Measurements from ENCODE around the gene THSD4.

THSD4 gene

GRCh38 chr15:71071529-71071928, 43.7 kb upstream of the THSD4 start:
- TF ChIP-seq, protein P1, sequence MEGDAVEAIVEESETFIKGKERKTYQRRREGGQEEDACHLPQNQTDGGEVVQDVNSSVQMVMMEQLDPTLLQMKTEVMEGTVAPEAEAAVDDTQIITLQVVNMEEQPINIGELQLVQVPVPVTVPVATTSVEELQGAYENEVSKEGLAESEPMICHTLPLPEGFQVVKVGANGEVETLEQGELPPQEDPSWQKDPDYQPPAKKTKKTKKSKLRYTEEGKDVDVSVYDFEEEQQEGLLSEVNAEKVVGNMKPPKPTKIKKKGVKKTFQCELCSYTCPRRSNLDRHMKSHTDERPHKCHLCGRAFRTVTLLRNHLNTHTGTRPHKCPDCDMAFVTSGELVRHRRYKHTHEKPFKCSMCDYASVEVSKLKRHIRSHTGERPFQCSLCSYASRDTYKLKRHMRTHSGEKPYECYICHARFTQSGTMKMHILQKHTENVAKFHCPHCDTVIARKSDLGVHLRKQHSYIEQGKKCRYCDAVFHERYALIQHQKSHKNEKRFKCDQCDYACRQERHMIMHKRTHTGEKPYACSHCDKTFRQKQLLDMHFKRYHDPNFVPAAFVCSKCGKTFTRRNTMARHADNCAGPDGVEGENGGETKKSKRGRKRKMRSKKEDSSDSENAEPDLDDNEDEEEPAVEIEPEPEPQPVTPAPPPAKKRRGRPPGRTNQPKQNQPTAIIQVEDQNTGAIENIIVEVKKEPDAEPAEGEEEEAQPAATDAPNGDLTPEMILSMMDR (IDR thresholded peaks at IDR 0.05; ENCODE audit: low read depth, low read length, poor library complexity, severe bottlenecking): no peak
- TF ChIP-seq EZH2phosphoT487 (IDR thresholded peaks at IDR 0.05; ENCODE audit: borderline replicate concordance, low read length): no peak
- no peaks in the 10 kb centered on the region for H3K9me3 ChIP-seq (ENCODE audit: control insufficient read depth, insufficient read depth, low read length)
- no peaks in the 10 kb centered on the region for H3K27me3 ChIP-seq (ENCODE audit: control insufficient read depth, low read length)
- no peaks in the 10 kb centered on the region for H3K36me3 ChIP-seq (ENCODE audit: control insufficient read depth, low read length)
- no peaks in the 10 kb centered on the region for H4K20me1 ChIP-seq (ENCODE audit: control insufficient read depth, insufficient read depth, low read depth, low read length)
- H3K9me2 ChIP-seq (replicated peaks; ENCODE audit: control insufficient read depth, low read length): no peaks in the 10 kb centered on the region
- H3K4me1 ChIP-seq (ENCODE audit: control insufficient read depth, low read length): no peaks in the 10 kb centered on the region
- H3K27ac ChIP-seq (ENCODE audit: low read depth, low read length): no peak overlapping the region
- H3K79me2 ChIP-seq (ENCODE audit: control insufficient read depth, low read length): no peaks in the 10 kb centered on the region
- H3K4me2 ChIP-seq (ENCODE audit: low read length): no peak overlapping the region
- no peaks in the 10 kb centered on the region for H3F3A ChIP-seq (ENCODE audit: control insufficient read depth, insufficient read depth)
- H3K4me3 ChIP-seq (ENCODE audit: low read length): no peak overlapping the region

DNA sequence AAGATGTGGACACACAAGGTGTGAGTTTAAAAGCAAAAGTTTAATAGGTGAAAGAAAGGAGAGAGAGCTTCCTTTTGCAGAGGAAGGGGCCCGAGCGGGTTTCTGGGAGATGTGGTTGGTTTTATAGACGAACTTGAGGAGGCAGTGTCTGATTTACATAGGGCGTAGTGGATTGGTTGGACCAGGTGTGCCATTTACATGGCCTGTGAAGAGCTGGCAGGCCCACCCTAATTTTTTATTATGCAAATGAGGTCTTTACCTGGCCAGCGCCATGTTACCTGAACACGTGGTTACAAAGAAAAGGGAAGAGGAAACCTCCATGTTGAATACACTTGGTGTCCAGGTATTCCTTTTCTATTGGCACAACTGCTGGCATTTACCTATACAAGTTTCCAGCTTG, 42.8 kb upstream of the THSD4 start:
- H3K79me2 ChIP-seq (ENCODE audit: control insufficient read depth, low read length): no peaks in the 10 kb centered on the region
- H3K27ac ChIP-seq (ENCODE audit: low read depth, low read length): no peak overlapping the region
- TF ChIP-seq, protein P1 (IDR thresholded peaks at IDR 0.05; ENCODE audit: low read depth, low read length, poor library complexity, severe bottlenecking): no peak
- TF ChIP-seq EZH2phosphoT487 (IDR thresholded peaks at IDR 0.05; ENCODE audit: borderline replicate concordance, low read length): no peak
- H3K4me3 ChIP-seq (ENCODE audit: low read length): no peak overlapping the region
- H4K20me1 ChIP-seq (ENCODE audit: control insufficient read depth, insufficient read depth, low read depth, low read length): no peaks in the 10 kb centered on the region
- H3K9me2 ChIP-seq (replicated peaks; ENCODE audit: control insufficient read depth, low read length): no peaks in the 10 kb centered on the region
- no peaks in the 10 kb centered on the region for H3K27me3 ChIP-seq (ENCODE audit: control insufficient read depth, low read length)
- H3K36me3 ChIP-seq (ENCODE audit: control insufficient read depth, low read length): no peaks in the 10 kb centered on the region
- H3K4me1 ChIP-seq (ENCODE audit: control insufficient read depth, low read length): no peaks in the 10 kb centered on the region
- no peaks in the 10 kb centered on the region for H3F3A ChIP-seq (ENCODE audit: control insufficient read depth, insufficient read depth)
- no peaks in the 10 kb centered on the region for H3K9me3 ChIP-seq (ENCODE audit: control insufficient read depth, insufficient read depth, low read length)
- H3K4me2 ChIP-seq (ENCODE audit: low read length): no peak overlapping the region

GRCh38 chr15:71078506-71079207, 36.6 kb upstream of the THSD4 start:
- TF ChIP-seq, protein P1 (IDR thresholded peaks at IDR 0.05; ENCODE audit: low read depth, low read length, poor library complexity, severe bottlenecking): no peak
- no peak for TF ChIP-seq EZH2phosphoT487 (IDR thresholded peaks at IDR 0.05; ENCODE audit: borderline replicate concordance, low read length)
- no peaks in the 10 kb centered on the region for H3K9me2 ChIP-seq (replicated peaks; ENCODE audit: control insufficient read depth, low read length)
- H3K4me1 ChIP-seq (ENCODE audit: control insufficient read depth, low read length): no peaks in the 10 kb centered on the region
- H3K79me2 ChIP-seq (ENCODE audit: control insufficient read depth, low read length): no peaks in the 10 kb centered on the region
- no peak overlapping the region for H3K4me3 ChIP-seq (ENCODE audit: low read length)
- H3K4me2 ChIP-seq (ENCODE audit: low read length): no peak overlapping the region
- no peaks in the 10 kb centered on the region for H4K20me1 ChIP-seq (ENCODE audit: control insufficient read depth, insufficient read depth, low read depth, low read length)
- no peaks in the 10 kb centered on the region for H3K9me3 ChIP-seq (ENCODE audit: control insufficient read depth, insufficient read depth, low read length)
- H3K27me3 ChIP-seq (ENCODE audit: control insufficient read depth, low read length): no peaks in the 10 kb centered on the region
- H3K27ac ChIP-seq (ENCODE audit: low read depth, low read length): no peak overlapping the region
- H3F3A ChIP-seq (ENCODE audit: control insufficient read depth, insufficient read depth): no peaks in the 10 kb centered on the region
- H3K36me3 ChIP-seq (ENCODE audit: control insufficient read depth, low read length): no peaks in the 10 kb centered on the region
